ENCODE data around the gene OR2V2.

GRCh38 chr5:181168595-181169118 lies 21.3 kb downstream of the OR2V2 start:
- TF ChIP-seq POLR2A (IDR thresholded peaks at IDR 0.05) (no peak), CTCF (IDR thresholded peaks at IDR 0.05) (no peak), POLR2AphosphoS5 (IDR thresholded peaks at IDR 0.05) (no peak)
